ENCODE results near the gene ST8SIA1.
"Not testable (repeated sequence)": the region's sequence is repeated elsewhere in the genome, so short reads cannot be mapped to it uniquely, and the experiment has no call there.

Gene ST8SIA1

GRCh38 chr12:22149286-22149685, 185.2 kb downstream of the ST8SIA1 start:
- not testable (repeated sequence) for DNase-seq

- DNase-seq: not testable (repeated sequence)
Measured at GRCh38 chr12:22146686-22147085, 187.8 kb downstream of the ST8SIA1 start.

Measured in NCI-H1694 (cell line).